ENCODE measurements around the gene CHST3. TPM values are rescaled to one million over a fixed set of nuclear protein-coding genes. Genes with fewer than 3 reads are reported as not detected.
A peak's percentile ranks its signal among the peaks of the same experiment; 100 is the strongest.
"Not testable (repeated sequence)": the region's sequence is repeated elsewhere in the genome, so short reads cannot be mapped to it uniquely, and the experiment has no call there.

The CHST3 gene
- total and polyA plus RNA-seq, 7 donors = 0.23 to 25.5 (median 12.8) TPM

DNA sequence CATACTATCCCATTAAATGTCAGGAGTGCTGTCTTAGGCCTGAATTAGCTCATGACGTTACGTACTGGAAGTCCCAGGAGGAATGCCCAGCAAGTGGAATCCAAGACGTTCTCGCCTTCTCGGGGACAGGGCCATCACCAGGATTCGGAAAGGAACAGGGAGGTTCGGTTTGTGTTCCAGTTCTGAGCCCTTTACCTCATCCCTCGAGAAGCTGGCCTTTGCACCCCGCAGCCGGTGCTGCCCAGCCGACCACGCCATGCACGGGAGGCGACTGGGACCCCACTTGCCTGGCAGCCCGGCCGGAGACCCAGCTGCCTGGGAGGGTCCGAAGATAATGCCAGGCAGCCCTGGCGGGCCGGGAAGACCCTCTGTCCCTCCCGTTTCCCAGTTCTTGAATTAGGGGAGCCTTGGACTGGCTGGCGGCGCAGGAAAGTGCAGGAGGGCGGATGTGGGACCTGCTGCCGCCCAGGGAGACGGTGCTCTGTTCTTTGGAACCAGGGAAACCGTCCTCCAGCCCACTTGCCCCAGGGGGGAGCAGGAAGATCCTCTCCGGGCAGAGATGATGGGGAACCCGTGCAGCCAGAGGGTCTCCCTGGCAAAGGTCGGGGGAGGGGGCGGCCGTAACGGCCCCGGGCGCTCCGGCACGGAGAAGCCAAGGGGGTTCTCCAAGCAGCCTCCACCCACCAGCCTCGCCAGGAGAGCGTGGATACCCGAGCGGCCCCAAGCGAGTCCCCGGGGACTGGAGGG lies 671 bp upstream of the CHST3 start:
- 37 to 42% methylated on average over 42 of the region's 42 CpGs for WGBS, 2 donors
- intact Hi-C loops (cut with DNase I) = loop anchor here (2.0 to 5.0 kb wide), 2 partner anchors 45 to 66 kb away; no protein-coding TSS in a partner anchor
- Histone ChIP-seq H3K9me3 (no peaks in the 10 kb centered on the region), H3K27me3 (no peaks in the 10 kb centered on the region), H3K4me3 (peak overlapping the region; percentile 63 to 84 (median 64)), H3K36me3 (no peaks in the 10 kb centered on the region), H3K27ac (peak overlapping the region; percentile 93 to 99 (median 93)), H3K4me1 (peaks cover 0 to 48% (median 42%) of the 10 kb centered on the region in 4 donors)
- TF ChIP-seq POLR2A (IDR thresholded peaks at IDR 0.05) = peak; percentile 37 to 63
- TF ChIP-seq POLR2AphosphoS5 (IDR thresholded peaks at IDR 0.05) = peak; percentile 78 to 93 (median 84)
- TF ChIP-seq, protein P1, sequence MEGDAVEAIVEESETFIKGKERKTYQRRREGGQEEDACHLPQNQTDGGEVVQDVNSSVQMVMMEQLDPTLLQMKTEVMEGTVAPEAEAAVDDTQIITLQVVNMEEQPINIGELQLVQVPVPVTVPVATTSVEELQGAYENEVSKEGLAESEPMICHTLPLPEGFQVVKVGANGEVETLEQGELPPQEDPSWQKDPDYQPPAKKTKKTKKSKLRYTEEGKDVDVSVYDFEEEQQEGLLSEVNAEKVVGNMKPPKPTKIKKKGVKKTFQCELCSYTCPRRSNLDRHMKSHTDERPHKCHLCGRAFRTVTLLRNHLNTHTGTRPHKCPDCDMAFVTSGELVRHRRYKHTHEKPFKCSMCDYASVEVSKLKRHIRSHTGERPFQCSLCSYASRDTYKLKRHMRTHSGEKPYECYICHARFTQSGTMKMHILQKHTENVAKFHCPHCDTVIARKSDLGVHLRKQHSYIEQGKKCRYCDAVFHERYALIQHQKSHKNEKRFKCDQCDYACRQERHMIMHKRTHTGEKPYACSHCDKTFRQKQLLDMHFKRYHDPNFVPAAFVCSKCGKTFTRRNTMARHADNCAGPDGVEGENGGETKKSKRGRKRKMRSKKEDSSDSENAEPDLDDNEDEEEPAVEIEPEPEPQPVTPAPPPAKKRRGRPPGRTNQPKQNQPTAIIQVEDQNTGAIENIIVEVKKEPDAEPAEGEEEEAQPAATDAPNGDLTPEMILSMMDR (IDR thresholded peaks at IDR 0.05) = no peak
- TF ChIP-seq EP300 (IDR thresholded peaks at IDR 0.05) = peak in 3 of 4 donors; percentile 27 to 91 (median 79)
- peak; percentile 90 for DNase-seq

DNA sequence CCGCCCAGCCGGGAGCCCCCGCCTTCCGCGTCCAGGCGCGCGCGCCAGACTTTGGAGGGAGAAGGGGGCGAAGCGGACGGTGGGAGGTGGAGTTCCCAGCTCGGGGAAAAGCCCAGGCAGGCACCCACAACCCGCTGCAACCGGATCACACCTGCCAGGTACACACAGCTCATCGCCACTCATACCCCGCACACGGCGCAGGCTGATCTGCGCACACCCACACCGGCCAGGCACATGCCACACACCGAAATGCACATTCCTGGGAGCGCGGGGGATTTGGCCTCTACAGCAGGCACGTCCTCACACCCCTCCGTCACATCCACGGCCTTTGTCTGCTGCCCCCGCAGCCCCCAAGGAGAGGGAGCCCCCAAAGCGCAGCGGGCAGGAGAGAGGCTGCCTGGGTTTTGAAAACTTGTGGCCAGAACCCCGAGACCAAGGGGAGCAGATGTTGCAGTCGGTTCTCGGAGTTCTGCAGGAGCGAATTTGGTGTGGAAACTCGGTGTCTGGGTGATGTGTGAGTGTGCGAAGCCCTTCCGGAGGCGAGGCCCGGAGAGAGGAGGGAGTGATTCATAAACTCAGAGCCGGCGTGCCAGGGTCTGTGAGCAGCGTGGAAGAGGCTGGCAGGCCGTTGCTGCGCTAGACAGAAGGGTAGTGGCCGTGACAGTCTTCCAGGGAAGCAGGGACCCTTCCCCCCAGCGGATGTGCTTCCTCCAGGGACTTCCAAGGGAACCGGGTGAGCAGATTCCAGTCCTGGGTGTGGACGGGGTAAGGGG lies 734 bp downstream of the CHST3 start:
- H3K4me1 ChIP-seq = peaks cover 0 to 62% (median 56%) of the 10 kb centered on the region in 4 donors
- peak overlapping the region; percentile 63 to 84 (median 64) for H3K4me3 ChIP-seq
- TF ChIP-seq POLR2AphosphoS5 (IDR thresholded peaks at IDR 0.05) = peak; percentile 37 to 74 (median 56)
- TF ChIP-seq, protein P1 (IDR thresholded peaks at IDR 0.05) = no peak
- no peak for TF ChIP-seq POLR2A (IDR thresholded peaks at IDR 0.05)
- TF ChIP-seq EP300 (IDR thresholded peaks at IDR 0.05) = no peak
- no peaks in the 10 kb centered on the region for H3K36me3 ChIP-seq
- peak; percentile 92 for DNase-seq
- H3K9me3 ChIP-seq = no peaks in the 10 kb centered on the region
- 8% methylated on average over 48 of the region's 48 CpGs for WGBS, 2 donors
- no peaks in the 10 kb centered on the region for H3K27me3 ChIP-seq
- intact Hi-C loops (cut with DNase I) = loop anchor here (2.0 to 5.0 kb wide), 2 partner anchors 44 to 68 kb away; no protein-coding TSS in a partner anchor
- peak overlapping the region; percentile 93 to 99 (median 93) for H3K27ac ChIP-seq

DNA sequence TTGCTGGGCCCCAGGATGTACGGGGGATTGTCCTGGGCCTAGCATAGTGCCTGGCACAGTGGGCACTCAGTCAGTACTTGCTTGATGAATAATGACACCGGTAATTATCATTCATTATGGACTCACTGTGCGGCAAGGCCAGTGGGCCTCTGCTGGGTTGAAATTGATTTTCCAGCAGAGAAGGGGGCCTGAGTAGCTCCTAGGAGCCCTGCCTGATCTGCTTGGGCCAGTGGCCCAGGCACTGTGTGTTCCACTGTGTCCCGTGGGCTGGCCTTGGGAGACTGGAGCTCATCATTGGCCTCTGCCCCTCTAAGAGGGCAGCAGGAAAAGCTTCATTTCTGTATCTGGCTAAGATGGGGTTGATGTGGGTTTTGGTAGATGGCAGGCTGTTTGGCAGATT lies 1.4 kb downstream of the CHST3 start:
- TF ChIP-seq POLR2AphosphoS5 (IDR thresholded peaks at IDR 0.05) = peak; percentile 43 to 62 (median 56)
- TF ChIP-seq, protein P1 (IDR thresholded peaks at IDR 0.05) = no peak
- TF ChIP-seq EP300 (IDR thresholded peaks at IDR 0.05) = no peak
- peak in 1 of 2 donors; percentile 19 for TF ChIP-seq POLR2A (IDR thresholded peaks at IDR 0.05)
- no peaks in the 10 kb centered on the region for H3K27me3 ChIP-seq
- intact Hi-C loops (cut with DNase I) = loop anchor here (2.0 kb wide), 1 partner anchor 43 kb away; no protein-coding TSS in a partner anchor
- 78 to 81% methylated on average over 4 of the region's 4 CpGs for WGBS, 2 donors
- peak; percentile 74 for DNase-seq
- peak overlapping the region; percentile 63 to 84 (median 64) for H3K4me3 ChIP-seq
- peaks cover 0 to 69% (median 63%) of the 10 kb centered on the region in 4 donors for H3K4me1 ChIP-seq
- no peaks in the 10 kb centered on the region for H3K36me3 ChIP-seq
- H3K9me3 ChIP-seq = no peaks in the 10 kb centered on the region
- H3K27ac ChIP-seq = peak overlapping the region; percentile 93 to 99 (median 93)

DNA sequence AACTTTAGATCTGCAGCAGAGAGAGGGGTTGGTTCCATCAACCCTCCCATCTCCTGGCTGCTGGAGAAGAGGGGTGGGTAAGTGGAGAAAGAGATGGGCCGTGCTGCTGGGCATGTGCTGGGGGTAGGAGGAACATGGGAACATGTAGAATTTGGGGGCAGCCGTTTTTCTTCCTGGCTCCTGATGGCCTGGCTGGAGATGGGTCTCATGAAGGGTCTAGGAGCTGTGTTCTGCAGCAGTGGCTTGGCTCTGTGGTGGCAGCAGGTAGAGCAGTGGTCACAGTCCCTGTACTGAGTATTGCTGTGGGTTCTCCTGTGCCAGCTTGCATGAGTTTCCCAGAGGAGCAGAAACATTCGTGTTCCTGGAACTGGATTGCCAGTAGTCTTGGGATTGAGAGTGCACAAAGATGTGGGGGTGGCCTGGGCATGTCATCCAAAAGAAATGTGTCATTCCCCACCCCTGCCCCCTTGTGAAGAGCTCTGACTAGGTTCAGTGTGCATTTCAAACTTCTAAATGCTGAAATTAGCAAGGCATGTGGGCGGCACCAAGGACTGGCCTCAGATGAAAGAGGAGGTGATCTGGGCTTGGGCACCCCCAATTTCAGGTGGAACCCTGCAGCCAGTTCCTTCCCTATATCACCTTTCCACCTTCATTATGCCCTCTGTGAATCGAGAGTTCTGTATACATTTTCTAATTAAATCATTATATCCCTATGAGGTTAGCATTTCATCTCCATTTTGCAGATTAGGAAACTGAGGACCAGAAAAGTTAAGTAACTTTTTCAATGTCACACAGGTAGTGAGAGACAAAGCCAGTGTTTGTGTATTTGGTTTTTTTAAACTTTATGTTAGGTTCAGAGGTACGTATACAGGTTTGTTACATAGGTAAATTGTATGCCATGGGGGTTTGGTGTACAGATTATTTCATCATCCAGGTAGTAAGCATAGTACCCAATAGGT lies 2.1 kb downstream of the CHST3 start:
- no peaks in the 10 kb centered on the region for H3K27me3 ChIP-seq
- H3K4me1 ChIP-seq = peaks cover 0 to 76% (median 70%) of the 10 kb centered on the region in 4 donors
- TF ChIP-seq POLR2AphosphoS5 (IDR thresholded peaks at IDR 0.05) = no peak
- TF ChIP-seq POLR2A (IDR thresholded peaks at IDR 0.05) = no peak
- TF ChIP-seq, protein P1 (IDR thresholded peaks at IDR 0.05) = no peak
- no peak for TF ChIP-seq EP300 (IDR thresholded peaks at IDR 0.05)
- H3K36me3 ChIP-seq = no peaks in the 10 kb centered on the region
- 84 to 85% methylated on average over 6 of the region's 6 CpGs for WGBS, 2 donors
- H3K27ac ChIP-seq = peak overlapping the region; percentile 93 to 99 (median 93)
- intact Hi-C loops (cut with DNase I) = no loop called here
- H3K9me3 ChIP-seq = no peaks in the 10 kb centered on the region
- peak overlapping the region; percentile 63 to 84 (median 64) for H3K4me3 ChIP-seq
- peak; percentile 44 for DNase-seq

DNA sequence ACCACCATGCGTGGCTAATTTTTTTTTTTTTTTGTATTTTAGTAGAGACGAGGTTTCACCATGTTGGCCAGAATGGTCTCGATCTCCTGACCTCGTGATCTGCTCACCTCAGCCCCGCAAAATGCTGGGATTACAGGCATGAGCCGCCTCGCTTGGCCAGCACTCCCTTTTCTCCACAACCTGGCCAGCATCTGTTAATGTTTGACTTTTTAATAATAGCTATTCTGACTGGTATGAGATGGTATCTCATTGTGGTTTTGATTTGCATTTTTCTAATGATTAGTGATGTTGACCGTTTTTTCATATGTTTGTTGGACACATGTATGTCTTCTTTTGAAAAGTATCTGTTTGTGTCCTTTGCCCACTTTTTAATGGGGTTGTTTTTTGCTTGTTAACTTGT lies 3.8 kb downstream of the CHST3 start:
- H3K4me3 ChIP-seq; H3K36me3 ChIP-seq; intact Hi-C loops (cut with DNase I); H3K27me3 ChIP-seq; H3K9me3 ChIP-seq: not testable (repeated sequence)
- 34 to 72% methylated on average over 8 of the region's 8 CpGs for WGBS, 2 donors
- Histone ChIP-seq H3K4me1 (peaks cover 0 to 89% (median 82%) of the 10 kb centered on the region in 4 donors), H3K27ac (peak overlapping the region in 1 of 4 donors; percentile 92)
- peak; percentile 28 for DNase-seq

Measured in sigmoid colon (tissue), 7 donors.